ENCODE data around the gene HPD.
A peak's percentile ranks its signal among the peaks of the same experiment; 100 is the strongest.
"Not testable (repeated sequence)": the region's sequence is repeated elsewhere in the genome, so short reads cannot be mapped to it uniquely, and the experiment has no call there.

HPD gene

DNA sequence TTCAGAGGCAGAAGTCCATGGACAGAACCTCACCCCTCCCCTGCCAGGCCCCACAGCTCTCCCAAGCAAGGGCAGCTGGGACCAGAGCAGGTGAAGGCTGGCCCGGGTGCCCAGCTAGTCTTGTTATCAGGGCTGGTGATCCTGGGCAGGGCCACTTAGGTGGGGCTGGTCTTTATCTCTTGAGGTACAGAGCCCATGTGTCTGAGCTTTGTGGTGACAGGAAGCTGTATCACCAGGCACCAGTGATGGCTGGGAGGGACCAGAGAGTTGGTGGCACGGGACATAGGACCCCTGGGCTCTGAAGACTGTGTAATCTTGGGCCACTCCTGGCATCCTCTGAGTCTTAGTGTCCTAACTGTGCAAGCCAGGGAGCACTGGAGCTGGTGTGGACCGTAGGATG is 12.8 kb upstream of the HPD start:
- Histone ChIP-seq H3K4me3 (no peak overlapping the region), H3K27ac (no peak overlapping the region)

DNA sequence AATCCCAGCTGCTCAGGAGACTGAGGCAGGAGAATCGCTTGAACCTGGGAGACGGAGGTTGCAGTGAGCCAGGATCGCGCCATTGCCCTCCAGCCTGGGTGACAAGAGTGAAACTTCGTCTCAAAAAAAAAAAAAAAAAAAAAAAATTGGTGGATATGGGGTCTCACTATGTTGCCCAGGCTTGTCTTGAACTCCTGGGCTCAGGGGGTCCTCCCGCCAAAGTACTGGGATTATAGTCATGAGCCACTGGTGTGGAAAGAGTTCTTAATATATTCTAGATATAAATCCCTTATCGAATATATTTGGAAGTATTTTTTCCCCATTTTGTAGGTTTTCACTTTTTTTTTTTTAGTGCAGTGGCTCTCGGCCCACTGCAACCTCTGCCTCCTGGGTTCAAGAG is 10.6 kb upstream of the HPD start:
- H3K27ac ChIP-seq, H3K4me3 ChIP-seq: not testable (repeated sequence)

DNA sequence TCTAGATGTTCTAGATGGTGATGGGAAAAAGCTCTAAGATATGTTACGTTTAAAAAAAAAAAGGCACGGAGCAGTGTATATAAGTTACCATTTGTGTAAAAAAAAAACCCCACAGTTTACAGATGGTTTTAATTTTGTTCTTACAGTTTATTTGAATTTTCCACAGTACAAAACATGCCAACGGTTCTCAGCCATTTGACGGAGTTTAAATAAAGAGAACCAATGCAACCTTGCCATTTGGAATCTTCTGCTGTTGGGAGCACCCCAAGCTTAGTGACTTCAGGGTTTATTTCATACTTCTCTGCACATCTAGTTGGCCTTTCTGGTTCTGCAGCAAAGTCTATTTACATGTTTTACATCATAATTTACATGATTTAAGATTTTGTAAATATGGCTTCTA is 7.7 kb upstream of the HPD start:
- H3K4me3 ChIP-seq = no peak overlapping the region
- H3K27ac ChIP-seq = no peak overlapping the region

DNA sequence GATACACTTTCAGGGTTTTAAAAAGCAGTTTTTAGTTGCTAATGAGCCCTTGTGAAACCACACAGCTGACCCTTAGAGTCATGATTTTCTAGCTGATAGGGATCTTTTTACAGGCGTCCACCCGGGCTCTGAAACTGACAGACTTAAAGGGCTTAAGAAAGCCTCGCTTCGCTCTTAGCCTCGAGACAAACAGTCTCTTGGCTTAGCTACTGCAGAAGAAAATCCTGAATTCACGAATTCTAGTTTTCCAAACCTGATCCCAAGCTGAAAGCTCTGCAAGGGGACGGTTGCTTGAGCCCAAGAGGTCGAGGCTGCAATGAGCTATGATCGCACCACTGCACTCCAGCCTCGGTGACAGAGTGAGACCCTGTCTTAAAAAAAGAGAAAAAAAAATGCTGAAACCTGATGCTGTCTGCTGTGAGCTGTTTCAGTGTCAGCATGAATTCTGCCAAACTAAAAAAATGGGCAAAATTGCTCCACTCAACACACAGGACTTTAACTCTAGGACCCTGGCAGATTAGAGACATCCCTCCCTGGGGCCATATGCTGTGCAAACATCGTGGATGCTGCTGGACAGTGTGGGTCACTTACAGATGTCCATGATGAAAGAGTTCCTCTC is 3.1 kb upstream of the HPD start:
- no peak overlapping the region for H3K4me3 ChIP-seq
- peak overlapping the region in 1 of 21 experiments; percentile 44 for H3K27ac ChIP-seq

DNA sequence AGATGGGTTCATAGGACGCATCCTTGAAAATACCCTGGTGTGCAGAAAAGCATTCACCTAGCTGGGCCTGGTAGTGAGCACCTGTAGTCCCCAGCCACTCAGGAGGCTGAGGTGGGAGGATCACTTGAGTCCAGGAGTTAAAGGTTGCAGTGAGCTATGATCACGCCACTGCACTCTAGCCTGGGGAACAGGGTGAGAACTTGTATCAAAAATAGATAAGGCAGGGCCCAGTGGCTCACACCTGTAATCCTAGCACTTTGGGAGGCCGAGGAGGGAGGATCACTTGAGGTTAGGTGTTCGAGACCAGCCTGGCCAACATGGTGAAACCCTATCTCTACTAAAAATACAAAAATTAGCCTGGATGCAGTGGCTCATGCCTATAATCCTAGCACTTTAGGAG is 2.0 kb upstream of the HPD start:
- not testable (repeated sequence) for H3K27ac ChIP-seq, H3K4me3 ChIP-seq

DNA sequence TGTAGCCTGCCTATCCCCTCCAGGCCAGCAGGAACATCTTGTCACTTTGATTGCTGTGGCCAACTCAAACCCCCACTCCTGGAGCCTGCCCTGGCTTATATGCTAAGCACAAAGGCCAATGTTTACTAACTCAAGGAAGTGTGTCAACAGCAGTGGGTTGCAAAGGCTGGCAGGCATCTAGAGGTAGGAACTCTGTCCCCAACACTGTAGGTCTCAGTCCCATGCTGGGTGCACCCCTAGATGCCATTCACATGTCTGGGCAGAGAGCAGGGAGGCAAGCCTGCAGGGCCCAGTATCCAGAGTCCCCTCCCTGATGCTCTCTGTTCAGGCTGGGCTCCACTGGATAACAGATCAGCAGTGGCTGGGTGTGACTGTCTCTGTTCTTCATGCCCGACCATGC is 1.6 kb upstream of the HPD start:
- Histone ChIP-seq H3K27ac (no peak overlapping the region), H3K4me3 (no peak overlapping the region)

DNA sequence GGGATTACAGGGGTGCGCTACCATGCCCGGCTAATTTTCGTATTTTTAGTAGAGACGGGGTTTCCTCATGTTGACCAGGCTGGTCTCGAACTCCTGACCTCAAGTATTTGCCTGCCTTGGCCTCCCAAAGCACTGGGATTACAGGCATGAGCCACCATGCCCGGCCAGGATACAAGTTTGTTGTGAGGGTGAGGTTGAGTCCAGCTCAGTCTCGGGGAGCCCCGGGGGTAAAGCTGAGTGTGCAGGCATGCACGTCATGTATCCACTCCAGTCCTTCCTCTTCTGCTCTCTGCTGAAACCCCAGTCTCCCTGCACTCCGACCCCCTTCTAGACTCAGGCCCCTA is 369 bp downstream of the HPD start:
- H3K27ac ChIP-seq = peak overlapping the region in 6 of 21 experiments; percentile 48 to 73 (median 59)

DNA sequence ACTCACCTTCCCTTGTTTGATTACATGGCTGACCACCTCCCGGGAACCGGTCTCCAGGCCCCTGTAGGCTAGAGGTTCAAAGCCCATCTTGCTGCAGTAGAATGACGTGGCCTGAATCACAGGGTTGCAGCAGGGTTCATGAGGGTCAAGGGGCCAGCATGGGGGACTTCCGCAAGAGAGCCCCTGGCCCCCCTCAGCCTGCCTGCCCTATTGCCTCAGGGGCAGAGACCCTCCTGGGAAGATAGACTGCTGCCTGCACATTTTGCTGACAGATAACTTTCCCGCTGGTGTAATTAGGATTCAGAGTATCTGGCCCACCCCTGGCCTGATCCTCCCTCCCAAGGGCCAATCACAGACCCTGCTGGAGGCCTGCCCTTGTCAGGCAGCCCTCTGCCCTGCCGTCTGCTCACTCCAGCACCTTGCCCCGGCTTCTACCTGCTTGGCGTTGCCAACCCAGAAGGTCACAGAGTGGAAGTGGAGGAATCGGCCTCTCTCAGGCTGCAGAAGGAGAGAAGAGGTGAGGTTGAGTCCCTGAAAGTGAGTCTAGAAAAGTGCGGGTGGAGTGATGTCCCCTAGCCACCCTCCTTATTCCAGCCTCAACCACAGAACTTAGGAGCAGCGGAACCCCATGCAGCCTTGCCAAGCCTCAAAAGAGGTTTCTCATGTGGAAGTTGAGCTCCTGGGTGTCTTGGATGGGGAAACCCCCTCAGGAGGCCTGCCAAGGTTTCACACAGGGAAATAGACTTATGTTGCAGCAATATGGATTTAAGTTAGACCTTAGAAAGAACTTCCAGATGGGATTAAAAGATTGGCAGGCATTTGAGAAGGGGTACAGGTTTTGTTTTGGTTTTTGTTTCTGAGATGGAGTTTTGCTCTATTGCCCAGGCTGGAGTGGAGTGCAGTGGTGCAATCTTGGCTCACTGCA is 1.1 kb downstream of the HPD start:
- Histone ChIP-seq H3K27ac (peak overlapping the region in 2 of 21 experiments; percentile 58 to 64), H3K4me3 (no peak overlapping the region)

More for the DNA sequence above, 369 bp downstream of the HPD start:
- no peak overlapping the region for H3K4me3 ChIP-seq

DNA sequence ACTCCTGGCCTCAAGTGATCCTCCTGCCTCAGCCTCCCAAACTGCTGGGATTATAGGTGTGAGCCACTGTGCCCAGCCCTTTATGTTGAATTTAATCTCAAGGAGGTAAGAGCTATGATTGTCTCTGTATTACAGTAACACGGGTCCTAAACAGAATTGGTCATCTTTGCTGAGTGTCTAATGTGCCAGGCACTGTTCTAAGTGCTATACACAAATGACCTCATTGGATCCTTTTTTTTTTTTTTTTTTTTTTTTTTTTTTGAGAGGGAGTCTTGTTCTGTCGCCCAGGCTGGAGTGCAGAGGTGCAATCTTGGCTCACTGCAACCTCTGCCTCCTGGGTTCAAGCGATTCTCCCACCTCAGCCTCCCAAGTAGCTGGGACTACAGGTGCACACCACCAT is 6.3 kb downstream of the HPD start:
- H3K27ac ChIP-seq, H3K4me3 ChIP-seq: not testable (repeated sequence)

DNA sequence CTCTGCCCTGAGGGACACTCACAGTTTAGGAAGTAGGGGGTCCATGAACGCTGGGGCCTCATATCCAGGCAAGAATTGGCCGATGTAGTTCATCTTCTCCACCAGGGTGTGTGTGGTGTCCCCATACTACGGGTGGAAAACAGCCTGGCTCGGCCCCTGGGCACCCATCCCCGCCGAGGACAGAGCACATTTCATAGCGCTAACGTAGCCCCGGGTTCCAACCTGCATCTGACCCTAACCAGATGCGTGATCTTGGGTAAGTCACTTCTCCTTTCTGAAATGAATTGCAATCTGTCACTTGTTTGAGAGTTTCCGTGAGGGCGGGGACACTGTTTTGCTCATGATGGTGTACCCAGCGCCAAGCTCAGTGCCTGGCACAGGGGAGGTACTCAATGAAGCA is 9.0 kb downstream of the HPD start:
- no peak overlapping the region for H3K27ac ChIP-seq
- no peak overlapping the region for H3K4me3 ChIP-seq

DNA sequence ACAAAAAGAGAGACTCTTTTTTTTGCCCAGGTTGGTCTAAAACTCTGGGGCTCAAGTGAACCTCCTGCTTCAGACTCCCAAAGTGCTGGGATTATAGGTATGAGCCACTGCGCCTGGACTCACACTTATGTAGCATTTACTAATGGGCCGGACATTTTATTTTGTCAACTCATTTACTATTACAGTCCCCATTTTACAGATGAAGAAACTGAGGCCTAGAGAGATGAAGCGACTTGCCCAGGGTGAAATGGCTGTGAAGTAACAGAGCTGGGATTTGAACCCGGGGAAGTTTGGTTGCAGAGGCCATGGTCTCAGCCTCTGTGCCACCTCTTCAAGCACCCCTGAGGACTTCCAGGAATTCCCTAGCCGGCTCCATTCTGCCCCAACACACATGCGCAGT is 9.4 kb downstream of the HPD start:
- no peak overlapping the region for H3K27ac ChIP-seq
- H3K4me3 ChIP-seq = no peak overlapping the region

DNA sequence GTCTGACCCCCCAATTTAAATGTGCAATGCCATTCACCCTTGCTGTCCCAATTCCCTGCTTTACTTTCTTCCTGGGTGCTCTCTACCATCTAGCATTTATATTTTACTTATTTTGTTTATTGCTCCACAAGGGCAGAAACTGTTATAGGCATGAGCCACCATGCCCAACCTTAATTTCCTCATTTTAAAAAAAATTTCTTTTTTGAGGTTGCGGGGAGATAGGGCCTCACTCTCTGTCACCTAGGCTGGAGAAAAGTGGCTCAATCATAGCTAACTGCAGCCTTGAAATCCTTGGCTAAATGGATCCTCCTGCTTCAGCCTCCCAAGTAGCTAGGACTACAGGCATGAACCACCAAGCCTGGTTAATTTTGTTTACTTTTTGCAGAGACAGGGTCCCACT is 13.0 kb downstream of the HPD start:
- Histone ChIP-seq H3K4me3 (no peak overlapping the region), H3K27ac (no peak overlapping the region)

DNA sequence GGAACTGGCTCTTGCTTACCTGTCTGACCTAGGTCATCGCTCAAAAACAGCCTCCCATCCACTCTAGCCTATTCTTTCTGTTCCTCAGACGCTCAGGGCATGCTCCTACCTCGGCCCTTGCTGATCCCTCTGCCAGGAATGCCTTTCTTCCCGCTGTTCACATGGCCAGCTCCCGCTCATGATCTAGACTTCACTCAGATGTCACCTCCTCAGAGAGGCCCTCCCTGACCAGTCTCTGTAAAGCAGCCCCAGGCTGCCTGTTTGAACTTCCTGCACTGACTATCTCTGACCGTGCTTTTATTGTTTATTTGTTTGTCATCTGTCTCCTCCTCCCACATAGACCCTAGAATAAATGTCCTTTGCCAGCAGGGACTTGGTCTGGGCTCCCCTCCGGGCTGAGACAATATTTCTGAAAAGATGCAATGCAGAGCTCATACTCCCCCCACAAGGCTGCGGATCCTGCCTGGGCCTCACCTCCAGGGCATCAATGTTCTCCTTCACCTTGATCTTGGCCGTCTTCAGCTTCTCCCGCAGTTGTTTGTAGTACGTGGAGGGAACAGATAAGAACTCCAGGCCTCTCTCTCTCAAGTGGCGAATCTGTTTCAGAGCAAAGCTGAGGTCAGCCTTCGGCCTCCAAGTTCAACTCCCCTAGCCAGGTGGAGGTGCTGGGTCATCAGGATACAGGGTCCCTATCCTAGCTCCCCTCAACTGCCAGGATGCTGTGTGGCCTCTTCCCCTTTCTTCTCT is 15.2 kb downstream of the HPD start:
- H3K4me3 ChIP-seq = no peak overlapping the region
- no peak overlapping the region for H3K27ac ChIP-seq

DNA sequence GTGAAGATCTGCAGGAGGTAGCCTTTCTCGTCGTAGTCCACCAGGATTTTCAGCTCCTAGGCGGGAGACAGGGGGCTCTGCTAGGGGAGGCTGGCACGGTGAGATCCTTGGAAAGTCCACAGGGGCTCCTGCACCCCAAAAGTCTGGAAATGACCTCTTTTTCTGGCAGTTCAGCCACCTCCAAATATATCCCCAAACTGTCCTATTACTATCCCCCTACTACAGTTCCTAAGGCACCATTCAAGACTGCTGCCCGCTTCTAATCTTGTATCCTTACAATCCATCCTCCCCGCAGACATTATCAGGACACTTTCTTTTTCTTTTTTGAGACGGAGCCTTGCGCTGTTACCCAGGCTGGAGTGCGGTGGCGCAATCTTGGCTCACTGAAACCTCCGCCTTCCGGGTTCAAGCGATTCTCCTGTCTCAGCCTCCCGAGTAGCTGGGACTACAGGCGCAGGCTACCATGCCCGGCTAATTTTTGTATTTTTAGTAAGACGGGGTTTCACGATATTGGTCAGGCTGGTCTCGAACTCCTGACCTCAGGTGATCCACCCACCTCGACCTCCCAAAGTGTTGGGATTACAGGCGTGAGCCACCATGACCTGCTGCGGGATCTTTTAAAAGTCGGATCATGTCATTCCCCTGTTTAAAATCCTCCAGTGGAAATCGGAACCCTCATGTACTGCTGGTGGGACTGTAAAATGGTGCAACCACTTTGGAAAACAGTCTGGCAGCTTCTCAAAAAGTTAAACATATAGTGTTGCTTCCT is 18.5 kb downstream of the HPD start:
- peak overlapping the region; percentile 34 to 63 (median 52) for H3K4me3 ChIP-seq
- peak overlapping the region in 17 of 21 experiments; percentile 1 to 84 (median 67) for H3K27ac ChIP-seq

DNA sequence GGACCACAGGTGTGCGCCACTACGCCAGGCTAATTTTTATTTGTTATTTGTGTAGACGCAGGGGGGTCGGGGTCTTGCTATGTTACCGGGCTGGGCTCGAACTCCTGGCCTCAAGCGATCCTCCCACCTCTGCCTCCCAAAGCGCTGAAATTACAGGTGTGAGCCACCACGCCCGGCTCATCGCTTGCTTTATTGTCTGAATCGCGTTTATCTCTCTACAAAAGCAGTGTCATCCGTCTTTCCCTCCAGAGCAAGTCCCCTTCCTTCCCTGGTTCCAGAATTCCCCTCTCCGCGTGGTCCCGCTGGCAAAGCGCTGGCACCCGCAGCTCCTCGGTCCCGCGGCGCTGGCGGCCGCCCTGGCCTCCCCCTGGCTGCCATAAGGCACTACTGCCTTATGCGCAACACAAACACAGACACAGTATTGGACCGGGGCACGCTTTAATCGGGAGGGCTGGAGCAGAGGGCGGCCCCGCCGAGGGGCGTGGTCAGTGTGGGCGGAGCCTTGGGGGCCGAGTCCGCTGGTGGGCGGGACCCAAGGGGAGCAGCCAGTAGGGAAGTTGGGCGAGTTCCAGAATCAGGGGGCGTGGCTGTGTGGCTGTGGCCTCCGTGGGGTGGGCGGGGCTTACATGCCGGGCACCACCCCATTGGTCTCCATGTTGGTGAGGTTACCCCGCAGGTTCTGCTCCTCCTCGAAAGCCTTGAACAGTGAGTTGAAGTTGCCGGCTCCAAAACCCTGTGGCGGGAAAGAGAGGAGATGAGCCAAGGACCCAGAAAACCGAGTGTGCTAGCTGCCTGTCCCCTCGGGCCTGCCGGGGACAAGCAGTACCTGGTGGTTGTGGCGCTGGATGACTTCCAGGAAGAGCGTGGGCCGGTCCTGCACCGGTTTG is 19.3 kb downstream of the HPD start:
- Histone ChIP-seq H3K4me3 (peak overlapping the region; percentile 34 to 63 (median 52)), H3K27ac (peak overlapping the region in 17 of 21 experiments; percentile 1 to 84 (median 67))

DNA sequence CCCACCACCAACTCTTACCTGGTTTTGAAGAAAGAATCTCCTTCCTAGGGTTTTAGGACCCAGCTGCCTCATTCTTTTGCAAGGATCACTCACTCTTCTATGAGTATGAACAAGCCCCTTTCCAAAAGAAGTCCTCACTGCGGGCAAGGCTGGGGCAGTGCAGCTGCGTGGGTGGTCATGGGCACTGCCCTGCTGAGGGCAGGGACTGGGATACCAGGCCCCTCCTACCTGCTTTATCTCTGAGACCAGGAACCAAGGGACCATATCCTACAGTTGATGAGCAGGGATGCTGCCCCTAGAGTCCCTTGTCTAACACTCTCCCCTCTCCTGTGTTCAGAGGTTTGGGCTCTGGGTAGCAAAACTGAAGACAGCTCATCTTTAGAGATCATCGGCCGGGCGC is 20.5 kb downstream of the HPD start:
- Histone ChIP-seq H3K27ac (no peak overlapping the region), H3K4me3 (no peak overlapping the region)

DNA sequence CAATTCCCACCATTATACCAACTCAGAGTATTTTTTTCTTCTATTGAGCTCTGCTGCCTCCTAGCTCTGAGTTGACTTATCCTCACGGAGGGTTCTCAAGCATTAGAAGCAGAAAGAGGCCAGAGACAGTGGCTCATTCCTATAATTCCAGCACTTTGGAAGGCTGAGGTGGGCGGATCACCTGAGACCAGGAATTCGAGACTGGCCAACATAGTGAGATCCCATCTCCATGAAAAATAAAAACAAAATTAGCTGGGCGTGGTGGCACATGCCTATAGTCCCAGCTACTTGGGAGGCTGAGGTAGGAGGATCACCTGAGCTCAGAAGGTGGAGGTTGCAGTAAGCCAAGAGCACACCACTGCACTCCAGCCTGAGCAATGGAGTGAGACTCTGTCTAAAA is 21.0 kb downstream of the HPD start:
- Histone ChIP-seq H3K4me3 (no peak overlapping the region), H3K27ac (no peak overlapping the region)

DNA sequence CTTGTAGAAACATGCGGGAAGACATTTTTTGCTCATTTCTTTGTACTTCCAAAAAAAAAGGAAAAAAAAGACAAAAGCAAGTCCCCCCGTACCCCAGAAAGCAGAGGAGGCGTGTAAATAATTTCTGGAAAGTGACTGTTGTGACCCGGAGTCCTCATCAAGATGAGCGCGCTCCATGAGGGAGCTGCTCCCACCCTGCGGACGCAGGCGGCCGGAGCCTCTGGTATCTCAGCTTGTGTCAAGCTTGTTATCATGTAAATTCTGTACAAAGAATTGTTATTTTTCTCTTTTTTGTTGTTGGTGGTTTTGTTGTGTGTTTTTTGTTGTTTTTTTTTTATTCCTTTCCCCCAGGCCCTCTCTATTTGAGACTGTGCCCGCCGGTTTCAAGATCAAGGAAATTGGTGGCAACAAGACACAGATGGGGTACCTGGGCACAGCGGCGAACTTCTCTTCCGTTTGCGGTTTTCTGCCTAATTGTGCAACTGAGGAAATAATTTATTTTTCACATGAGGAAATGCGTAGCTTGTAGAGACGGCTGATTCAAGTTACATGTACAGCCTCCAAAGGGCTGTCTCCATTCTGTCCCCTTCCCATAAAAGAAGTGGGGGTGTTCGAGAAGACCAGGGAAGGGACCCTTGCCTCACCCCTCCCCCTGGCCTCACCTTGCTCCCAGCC is 27.0 kb downstream of the HPD start:
- no peak overlapping the region for H3K27ac ChIP-seq
- H3K4me3 ChIP-seq = no peak overlapping the region

Data from skin epidermis (tissue), 12 donors.